ENCODE measurements around the gene SKI.
"Not testable (repeated sequence)": the region's sequence is repeated elsewhere in the genome, so short reads cannot be mapped to it uniquely, and the experiment has no call there.

The SKI gene

DNA sequence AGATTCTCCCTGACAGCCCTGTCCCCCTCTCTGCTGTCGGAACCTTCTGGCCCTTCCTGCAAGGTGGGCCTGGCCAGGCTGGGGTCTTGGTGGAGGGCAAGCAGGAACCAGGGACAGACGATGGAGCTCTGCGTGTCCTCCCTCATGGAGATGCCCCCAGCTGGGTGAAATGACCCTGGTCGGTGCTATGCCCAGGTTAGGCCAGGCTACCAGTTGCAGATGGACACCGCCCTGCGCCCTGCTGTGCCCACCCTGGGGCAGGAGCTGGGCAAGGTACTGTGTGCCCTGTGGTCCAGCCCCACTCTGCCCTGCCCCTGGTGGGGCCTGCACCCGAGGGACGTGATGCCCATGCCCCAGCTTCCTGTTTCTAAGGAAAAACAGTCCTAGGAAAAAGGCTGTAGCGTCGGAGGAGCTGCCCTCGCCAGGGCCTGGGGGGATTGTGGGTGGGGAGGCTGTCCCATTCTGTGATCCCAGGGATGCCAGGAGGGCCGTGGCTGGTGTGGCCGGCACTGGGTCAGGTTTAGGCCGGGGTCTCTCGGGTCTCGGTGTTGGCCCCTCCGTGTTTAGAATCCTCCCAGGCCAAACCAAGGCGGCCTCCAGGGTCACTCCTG is 85.6 kb downstream of the SKI start:
- FAIRE-seq = no peak

GRCh38 chr1:2314273-2314802 is 86.2 kb downstream of the SKI start:
- no peak for FAIRE-seq

DNA sequence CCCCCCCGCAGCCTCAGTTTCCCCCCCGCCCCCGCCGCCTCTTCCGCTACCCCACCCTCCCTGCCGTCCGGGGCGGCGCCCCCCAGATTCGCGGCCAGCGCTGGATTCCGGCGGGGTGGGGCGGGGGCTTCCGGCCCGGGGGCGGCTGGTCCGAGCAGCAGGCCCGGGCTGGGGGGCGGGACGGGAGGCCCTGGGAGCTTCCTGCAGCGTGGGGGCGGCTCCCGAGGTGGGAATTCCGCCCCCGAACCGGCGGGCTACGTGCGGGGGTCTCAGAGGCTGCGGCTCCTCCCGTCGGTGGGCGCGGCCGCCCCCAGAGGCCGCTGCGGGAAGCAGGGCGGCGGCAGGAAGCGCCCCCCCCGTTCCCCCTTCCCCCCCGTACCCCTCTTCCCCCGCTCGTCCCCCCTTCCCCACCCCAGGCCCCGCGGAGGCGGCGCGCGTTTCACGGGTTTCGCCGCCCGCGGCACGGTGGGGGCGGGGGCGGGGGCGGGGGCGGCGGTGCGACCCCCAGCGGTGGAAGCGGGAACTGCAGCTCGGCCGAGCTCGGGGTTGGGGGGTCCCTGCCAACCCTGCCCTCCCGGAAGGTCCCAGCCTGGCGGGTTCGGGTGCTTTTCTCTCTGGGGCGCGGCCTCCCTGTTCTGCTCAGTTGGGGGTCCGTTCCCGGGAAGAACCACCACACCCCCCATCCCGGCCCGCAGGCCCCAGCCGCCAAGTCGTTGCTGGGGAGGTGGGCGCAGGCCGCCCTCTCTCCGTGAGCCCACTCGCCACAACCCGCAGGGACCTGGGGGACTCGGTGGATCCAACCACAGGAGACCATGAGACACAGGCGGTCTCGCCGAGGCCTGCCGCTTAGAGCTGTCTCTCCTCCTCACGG is 86.9 kb downstream of the SKI start:
- no peak for FAIRE-seq

GRCh38 chr1:2315674-2316450 is 87.7 kb downstream of the SKI start:
- no peak for FAIRE-seq

DNA sequence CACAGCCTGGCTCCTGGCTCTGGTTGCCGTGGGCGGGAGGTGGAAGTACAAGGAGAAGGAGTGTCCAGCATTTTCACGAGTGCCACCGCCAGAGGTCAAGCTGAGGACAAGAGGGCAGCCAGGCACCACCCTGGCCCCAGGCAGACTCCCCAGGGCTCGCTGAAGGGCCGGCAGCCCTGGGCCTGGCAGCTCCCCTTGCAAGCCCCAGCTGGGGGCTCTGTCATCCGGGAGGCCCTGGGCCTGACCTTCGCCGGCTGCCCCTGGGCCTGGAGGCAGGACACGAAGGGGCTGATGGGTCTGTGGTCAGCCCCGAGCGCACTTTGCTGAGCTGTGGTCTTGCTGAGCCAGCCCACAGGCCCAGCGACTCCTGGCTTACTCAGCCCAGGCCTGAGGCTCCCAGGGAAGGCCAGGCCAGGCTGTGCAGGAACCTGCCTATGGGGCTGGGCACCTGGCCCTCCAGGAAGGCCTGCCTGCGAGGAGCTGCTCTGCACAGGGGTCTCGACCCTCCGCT is 88.4 kb downstream of the SKI start:
- no peak for FAIRE-seq

DNA sequence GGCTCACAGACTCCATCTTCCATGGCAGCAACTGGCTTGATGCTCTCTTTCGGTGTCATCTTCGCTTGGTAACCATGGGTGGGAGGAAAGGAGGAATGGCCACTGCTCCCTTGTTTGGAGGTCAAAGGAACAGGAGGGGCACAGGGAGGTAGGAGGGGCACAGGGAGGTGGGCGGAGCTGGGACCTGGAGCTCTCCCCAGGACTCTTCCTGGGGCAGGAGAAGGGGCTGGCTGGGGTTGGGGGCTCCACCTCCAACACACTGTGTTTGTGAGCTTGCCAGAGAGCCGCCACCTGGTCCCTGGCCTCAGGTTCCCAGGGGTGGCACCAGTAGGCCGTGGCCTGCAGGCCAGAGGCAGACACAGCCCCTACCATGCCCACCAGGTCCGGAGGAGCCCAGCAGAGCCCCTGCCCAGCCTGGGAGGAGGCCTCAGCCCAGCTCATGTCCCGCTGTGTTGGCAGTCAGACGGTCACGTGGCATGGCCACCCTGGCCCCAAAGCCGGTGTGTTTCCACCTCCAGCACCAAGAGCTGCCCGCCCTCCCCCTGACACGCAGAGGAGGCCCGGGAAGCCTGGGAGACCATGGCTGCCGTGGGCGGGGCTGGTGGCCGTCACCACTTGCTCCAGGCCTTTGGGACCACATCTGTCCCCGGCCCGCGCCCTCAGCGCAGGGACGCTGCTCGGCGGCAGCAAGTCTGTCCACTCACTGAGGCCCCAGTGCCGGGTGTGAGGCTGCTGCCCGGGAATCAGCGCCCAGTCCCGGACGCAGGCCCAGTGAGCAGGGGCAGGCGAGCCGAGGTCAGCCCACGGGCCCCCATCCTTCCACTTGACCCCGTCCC is 89.3 kb downstream of the SKI start:
- FAIRE-seq = no peak

DNA sequence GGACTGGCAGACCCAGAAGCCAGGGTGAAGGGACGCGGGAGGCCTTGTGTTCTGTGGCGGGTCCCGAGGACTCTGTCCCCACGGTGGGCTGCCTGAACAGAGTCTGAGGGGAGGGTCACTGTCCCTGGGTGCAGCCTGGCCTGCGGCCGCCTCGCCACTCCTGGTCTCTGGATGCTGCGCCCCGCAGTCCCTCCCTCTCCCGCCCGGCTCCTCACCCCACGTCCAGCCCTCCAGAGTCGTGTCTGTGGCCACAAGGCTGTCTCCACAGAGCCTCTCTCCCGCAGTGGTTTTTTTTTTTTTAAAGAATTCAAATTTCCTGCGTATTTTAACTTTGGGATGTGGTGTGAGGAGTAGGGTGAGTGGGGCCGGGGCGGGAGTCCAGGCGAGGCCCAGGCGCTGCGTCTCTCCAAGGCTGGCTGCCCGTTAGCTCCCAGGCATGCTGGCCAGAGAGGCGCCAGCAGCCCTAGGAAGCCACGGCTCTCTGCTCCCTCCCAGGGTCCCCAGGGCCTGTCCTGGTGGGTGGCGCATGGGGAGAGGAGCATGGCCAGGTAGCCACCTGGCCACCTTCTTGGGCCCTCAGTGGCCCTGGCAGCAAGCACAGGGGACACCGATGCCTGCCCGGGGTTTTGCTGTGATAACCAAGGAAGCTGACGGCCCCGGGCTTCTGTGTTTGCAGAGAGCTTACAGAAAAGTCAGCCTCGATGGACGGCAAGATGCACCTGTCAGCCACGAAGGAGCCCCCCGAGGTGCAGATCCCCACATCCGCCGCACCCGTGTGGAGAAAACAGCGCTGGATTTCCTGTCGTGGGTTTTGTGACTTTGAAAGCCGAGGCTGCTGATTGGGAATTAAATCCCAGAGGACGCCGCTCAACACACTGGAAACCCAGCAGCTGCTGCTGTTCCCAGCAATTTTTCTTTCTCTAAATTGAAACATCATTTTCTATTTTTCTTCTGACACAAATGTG is 90.5 kb downstream of the SKI start:
- no peak for FAIRE-seq

DNA sequence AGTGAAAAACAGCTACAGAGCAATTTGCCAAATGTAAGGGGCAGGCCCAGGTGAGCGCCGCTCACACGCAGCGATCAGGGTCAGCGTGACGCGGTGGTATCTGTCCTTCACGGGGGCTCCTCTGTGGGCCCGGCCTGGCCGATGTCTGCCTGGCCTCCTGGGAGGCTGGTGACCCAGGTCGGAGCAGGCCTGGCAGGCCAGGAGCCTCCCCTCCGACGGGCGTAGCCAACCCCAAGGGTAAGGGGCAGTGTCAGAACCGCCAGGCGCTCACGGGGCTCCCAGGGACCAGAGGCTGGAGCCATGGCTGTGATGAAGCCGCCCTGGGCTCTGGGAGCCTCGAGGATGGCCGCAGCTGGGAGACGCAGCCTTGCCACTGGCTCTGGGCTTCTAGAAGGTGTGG is 91.2 kb downstream of the SKI start:
- no peak for FAIRE-seq

DNA sequence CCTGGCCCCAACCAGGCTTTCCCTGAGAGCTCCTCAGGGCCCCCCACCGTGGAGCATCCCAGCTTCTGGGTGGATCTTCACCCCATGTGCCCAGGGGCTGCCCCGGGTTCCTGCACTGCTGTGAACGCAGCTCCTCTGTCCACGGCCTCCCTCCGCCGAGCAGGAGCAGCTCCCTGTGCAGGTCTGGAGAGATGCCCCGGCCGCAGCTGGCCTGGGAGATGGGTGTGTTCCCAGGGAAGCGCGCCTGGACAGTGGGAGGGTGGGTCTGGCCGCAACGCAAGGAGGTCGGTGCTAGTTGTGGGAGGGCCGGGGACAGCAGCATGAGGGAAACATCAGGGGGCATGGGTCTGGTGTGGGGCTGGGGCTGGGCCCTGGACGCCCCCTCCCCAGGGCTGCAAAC is 91.9 kb downstream of the SKI start:
- no peak for FAIRE-seq

DNA sequence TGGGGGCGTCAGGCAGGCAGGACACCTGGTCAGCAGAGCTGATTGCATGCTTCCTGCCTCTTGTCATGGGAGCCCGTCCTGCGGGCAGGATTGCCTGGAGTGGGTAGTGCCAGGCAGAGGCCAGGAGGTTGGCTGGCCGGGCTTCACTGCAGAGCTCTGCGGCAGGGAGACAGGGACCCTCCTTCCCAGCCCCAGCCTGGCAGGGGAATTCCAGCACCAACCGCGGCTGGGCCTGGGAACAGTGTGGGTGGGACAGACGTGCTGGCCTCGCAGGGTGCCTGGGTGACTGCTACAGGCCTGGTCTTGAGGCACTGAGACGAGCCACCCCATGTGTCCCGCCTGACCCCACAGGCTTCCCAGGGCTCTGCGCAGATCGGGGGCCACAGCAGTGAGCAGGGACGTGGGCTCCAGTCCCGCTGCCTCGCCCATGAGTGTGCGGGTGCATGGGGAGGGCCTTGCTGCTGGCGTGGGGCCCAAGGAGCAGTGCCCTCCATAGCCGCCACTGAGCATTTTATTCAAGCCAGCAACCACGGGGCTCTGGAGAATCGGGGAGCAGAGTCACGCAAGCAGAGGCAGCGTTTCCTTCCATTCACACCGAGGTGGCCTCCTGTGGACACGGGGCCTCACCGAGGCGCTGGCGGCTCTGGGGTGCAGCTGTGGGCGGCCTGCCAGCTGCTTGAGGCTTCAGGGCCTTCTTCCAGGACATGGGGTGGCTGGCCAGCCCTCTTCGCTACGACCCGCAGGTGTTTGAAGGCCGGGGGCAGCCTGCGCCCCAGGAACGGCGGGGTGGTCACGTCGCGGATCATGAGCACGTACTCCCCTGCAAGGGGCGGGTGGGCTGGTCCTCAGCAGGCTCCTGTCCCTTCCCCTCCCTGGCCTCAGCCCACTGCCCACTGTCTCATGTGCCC is 92.9 kb downstream of the SKI start:
- FAIRE-seq = no peak

DNA sequence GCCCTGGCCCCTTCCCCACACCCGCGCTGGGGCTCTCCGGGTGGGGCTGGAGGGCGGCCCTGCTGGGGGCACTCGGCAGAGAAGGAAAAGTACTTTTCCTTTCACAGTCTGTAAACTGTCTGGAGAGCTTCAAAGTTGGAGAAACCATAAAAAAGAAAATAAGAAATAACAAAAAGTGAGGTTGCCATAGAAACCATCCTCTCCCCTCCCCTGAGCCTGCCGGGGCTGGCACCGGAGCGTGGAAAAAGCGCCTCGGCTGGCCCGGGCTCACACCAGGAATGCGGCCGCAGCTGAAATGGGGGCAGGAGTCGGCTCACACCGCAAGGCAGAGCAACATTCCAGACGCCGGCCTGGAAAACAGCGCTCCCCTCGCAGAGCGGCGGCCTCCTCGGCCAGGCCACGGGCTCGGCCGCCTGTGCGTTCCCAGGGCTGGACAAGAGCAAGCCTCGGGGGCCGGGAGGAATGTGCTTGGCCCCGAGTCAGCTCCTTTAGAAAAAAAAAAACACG is 94.0 kb downstream of the SKI start:
- FAIRE-seq = no peak

DNA sequence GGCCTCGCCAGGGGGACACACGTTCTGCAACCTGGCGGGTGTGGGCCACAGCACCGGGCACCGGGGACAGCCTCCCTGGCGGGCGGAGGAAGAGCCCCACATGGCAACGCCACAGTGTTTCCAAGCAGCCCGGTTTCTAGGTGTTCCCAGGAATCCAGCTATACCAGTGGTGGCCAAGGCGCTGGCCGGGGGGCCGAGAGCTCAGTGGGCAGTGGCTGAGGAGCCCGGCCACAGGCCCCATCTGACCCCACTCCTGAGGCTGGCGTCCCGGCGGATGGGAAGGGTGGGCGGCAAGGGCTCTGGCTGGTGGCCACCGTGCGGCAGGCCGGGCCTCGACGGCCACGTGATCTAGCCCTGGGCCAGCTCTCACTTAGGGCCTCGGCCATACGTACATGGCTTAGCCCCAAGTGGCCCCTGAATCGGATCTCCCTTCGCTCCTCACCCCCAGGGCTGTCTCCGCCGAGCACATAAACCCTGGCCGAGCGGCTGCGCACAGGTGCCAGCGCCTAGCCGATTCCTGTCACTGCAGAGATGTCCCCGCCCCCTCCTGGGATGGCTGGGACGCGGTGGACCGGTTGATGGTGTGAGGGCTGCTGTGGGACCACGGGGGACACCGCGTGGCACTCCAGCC is 94.6 kb downstream of the SKI start:
- no peak for FAIRE-seq

DNA sequence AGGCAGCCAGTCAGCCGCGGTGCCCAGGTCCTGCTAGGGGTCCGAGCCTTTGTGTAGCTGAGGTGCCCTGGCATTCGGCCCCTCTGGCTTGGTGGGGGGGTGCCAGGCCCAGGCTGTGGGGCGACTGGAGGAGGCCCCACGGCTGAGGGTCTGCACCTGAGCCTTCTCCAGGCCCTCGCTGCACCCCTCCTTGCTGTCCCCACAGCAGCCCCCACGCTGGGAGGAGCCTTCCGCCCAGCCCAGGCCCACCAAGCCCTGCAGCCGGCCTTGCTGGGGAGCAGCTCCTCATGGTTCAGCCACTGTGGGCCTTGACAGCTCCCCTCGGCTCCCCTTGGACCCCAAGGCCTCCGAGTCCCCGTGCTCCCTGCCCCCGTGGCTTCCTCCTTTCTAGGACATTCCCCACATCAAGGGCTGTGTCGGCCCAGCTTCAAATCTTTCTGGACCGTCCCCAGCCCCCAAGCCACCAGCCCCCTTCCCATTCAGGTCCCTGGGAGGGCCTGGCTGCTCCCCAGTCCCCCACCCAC is 95.4 kb downstream of the SKI start:
- no peak for FAIRE-seq

DNA sequence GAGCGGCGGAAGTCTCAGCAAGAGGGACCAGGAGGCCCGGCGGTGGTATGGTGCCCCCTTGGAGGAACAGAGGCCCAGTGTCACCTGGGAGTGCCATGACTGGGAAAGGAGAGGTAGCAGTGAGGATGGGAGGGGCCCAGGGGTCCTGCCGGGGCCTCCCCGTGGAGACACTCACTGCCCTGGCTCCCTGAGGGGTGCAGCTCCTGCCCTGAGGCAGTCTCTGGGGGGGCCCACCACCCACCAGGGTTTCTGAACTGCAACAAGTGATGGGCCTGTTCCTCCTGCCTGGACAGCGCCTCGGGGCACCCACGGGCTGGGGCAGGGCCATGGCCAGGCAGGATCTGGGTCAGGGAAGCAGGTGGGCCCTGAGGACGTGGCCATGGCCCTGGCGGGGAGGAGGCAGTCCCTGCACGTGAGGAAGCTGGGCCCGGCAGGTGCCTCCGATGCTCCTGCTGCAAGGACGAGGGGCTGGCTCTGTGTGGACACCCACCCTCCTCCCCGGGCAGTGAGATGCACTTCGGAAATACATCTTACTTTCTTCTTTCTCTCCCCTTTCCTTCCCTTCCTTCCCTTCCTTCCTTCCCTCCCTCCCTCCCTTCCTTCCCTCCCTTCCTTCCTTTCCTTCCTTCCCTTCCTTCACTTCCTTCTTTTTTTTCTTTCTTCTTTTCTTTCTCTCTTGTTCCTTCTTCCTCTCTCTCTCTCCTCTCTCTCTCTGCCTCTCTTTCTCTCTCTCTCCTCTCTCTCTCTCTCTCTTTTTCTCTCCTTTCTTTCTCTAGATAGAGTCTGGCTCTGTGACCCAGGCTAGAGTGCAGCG is 96.6 kb downstream of the SKI start:
- no peak for FAIRE-seq

DNA sequence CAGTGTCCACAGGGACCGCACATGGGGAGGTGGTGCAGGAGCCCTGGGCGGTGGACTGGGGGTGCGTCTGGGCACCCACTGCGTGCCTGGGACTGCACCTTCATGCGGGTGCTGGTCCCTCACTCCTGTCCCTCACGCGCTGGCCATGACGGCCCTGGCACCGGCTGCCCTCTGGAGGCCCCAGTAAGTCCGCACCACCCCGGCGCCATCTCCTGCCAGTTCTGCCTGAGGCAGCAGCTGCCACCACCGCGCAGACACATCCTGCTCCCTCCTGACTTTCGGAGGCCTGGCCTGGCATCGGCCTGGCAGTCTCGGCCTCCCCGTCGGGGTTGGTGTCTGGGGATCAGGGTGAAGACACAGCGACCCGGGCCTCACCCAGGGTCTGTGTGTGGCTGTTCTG is 98.4 kb downstream of the SKI start:
- no peak for FAIRE-seq

DNA sequence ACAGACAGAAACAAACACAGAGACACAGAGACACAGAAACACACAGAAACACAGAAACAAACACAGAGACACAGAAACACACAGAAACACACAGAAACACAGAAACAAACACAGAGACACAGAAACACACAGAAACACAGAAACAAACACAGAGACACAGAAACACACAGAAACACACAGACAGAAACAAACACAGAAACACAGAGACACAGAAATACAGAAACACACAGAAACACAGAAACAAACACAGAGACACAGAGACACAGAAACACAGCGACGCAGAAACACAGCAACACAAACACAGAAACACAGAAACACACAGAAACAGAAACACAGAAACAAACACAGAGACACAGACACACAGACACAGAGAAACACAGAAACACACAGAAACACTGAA is 99.0 kb downstream of the SKI start:
- FAIRE-seq = not testable (repeated sequence)

DNA sequence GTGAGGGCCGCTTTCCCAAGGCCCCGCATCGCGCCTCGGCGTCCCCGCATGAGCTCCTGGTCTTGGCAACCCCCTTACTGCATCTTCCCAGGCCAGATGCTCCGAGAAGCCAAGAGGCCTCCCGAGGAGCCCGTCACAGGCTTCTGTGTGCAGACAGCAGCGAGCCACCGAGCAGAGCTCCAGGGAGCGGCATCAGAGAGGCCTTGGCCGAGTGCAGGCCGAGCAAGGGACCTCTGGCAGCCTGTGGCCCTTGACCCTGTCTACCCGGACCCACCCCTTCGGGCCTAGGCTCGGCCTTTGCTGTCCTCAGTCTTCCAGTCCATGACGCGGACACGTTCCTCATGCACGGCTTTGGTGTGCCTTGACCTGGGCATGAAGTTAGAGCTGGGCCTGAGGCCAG is 99.7 kb downstream of the SKI start:
- FAIRE-seq = no peak
